NCI-H510A (cell line): ENCODE results near the gene C5.
"Not testable (repeated sequence)": the region's sequence is repeated elsewhere in the genome, so short reads cannot be mapped to it uniquely, and the experiment has no call there.

Source experiments
- DNase-seq: peaks from one replicate; lab custom pipeline; 2025; lab: John Stamatoyannopoulos, UW

C5 gene

GRCh38 chr9:121048618-121049017, 1.5 kb downstream of the C5 start:
- DNase-seq, result no peak

GRCh38 chr9:121048175-121048574, 1.9 kb downstream of the C5 start:
- no peak for DNase-seq

GRCh38 chr9:121038804-121039203, 11.3 kb downstream of the C5 start:
- no peak for DNase-seq

- no peak for DNase-seq
These were observed 11.7 kb downstream of the C5 start for GRCh38 chr9:121038362-121038761.

GRCh38 chr9:121035717-121036116, 14.4 kb downstream of the C5 start:
- not testable (repeated sequence) for DNase-seq

GRCh38 chr9:121034529-121034928, 15.5 kb downstream of the C5 start:
- DNase-seq, result no peak

- DNase-seq, result no peak
These were observed 20.6 kb downstream of the C5 start for GRCh38 chr9:121029469-121029868.

- not testable (repeated sequence) for DNase-seq
These were observed 21.8 kb downstream of the C5 start for GRCh38 chr9:121028285-121028684.

- DNase-seq, result no peak
These were observed 23.3 kb downstream of the C5 start for GRCh38 chr9:121026768-121027167.

- DNase-seq, result no peak
These were observed 23.8 kb downstream of the C5 start for GRCh38 chr9:121026260-121026691.

GRCh38 chr9:121024237-121024636, 25.8 kb downstream of the C5 start:
- no peak for DNase-seq

- DNase-seq, result no peak
These were observed 27.0 kb downstream of the C5 start for GRCh38 chr9:121023064-121023463.

GRCh38 chr9:121021301-121021700, 28.8 kb downstream of the C5 start:
- no peak for DNase-seq

GRCh38 chr9:121019273-121019672, 30.8 kb downstream of the C5 start:
- DNase-seq, result no peak

- no peak for DNase-seq
These were observed 36.2 kb downstream of the C5 start for GRCh38 chr9:121013911-121014310.

- DNase-seq, result no peak
These were observed 40.4 kb downstream of the C5 start for GRCh38 chr9:121009650-121010049.

- DNase-seq, result no peak
These were observed 50.8 kb downstream of the C5 start for GRCh38 chr9:120999317-120999716.

GRCh38 chr9:120998111-120998510, 52.0 kb downstream of the C5 start:
- DNase-seq, result no peak

GRCh38 chr9:120997502-120997901, 52.6 kb downstream of the C5 start:
- no peak for DNase-seq

GRCh38 chr9:120996409-120996808, 53.7 kb downstream of the C5 start:
- DNase-seq, result no peak

- no peak for DNase-seq
These were observed 61.0 kb downstream of the C5 start for GRCh38 chr9:120989065-120989464.

GRCh38 chr9:120985819-120986222, 64.3 kb downstream of the C5 start:
- DNase-seq, result peak; percentile 6

GRCh38 chr9:120983259-120983837, 66.7 kb downstream of the C5 start:
- DNase-seq, result no peak

GRCh38 chr9:120982836-120983235, 67.2 kb downstream of the C5 start:
- DNase-seq, result no peak

- no peak for DNase-seq
These were observed 69.1 kb downstream of the C5 start for GRCh38 chr9:120980951-120981350.
